ENCODE results near the gene IRAK1.

Gene IRAK1

GRCh38 chrX:154019633-154020528, at the start of gene IRAK1:
Gene IRAK1, minus strand, starts transcription at chrX:154019902. Its CDS starts 90 bp downstream, at chrX:154019812.
- peak; percentile 47 for DNase-seq (ENCODE audit: low spot score)

- no peak for DNase-seq (ENCODE audit: low spot score)
Observed at GRCh38 chrX:154068560-154068959, 48.9 kb upstream of the IRAK1 start.

DNA sequence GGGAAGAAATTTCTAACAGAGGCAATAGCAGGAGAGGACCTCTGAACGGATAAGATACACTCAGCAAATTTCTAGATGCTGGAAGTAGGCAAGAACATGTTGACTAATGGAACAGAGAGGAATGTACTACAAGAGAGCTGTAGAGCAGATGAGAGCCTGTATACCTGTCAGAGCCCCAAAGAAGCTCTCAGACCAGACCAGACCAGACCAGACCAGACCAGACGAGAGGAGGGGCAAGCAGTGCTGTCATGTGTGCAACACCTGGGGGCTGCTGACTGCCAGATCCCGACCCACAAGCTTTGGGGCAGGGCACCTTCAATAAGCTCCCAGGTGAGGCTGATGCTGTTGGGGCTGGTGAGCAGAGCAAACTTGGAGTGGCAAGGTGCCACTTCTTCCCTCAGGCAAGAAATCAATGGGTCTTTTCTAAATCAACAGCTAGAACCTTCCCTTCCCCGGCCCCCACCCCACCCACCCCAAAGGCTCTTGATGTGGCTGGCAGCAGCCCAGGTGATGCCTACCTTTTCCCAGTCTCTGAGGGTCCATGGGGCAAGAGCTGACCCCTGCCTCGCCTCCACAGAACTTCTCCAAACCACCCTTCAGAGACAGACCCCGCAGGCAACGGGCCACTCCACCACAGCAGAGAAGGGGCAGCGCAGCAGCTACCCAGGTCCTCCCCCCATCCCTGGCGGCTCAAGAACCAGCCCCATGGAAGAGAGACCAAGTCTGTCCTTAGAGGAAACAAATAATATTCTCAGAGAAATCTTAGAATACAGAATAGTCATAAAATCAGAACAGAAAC, 45.1 kb upstream of the IRAK1 start:
- no peak for DNase-seq (ENCODE audit: low spot score)

- DNase-seq (ENCODE audit: low spot score) = no peak
Observed at GRCh38 chrX:154063234-154063633, 43.5 kb upstream of the IRAK1 start.

DNA sequence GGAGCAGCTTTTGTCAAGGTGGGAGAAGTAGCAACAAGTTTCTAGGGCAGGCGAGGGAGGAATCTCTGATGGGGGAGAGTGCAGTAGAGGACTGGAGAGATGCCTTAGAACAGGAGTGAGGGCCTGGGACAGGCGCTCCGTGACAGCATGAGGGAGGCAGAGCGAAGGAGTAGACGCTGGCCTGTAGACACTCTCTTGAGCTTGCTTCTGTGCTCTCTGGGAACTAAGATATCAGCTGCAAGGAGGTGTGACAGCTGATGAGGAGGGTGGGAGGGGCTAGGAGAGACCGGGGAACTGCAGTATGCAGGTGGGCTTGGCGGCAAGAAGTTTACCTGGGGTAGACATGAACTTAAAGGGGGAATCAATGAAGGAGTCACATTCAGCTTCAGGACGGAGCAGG, 42.1 kb upstream of the IRAK1 start:
- no peak for DNase-seq (ENCODE audit: low spot score)

DNA sequence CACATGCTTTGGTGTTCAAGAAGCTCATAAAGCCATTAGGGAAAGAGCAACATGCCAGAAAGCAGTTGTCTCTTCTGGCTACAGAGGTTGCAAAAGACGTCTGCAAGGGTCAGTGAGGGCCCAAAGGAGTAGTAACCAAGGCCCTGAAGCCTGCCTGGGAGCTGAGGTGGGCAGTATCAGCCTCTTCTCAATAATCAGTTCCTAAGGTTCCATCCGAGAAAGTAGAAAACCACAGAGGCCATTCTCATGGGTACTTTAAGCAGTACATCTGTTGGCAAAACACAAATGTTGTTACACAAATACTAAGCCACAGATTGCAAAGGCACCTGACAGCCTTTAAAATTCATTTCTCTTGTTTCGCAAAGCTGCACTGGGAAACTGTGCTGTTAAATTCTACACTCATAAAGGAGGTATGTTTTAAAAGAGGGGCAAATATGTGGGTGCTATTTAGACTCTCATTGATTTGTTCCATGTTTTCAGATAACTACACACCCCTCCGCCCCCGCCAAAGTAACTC, 40.1 kb upstream of the IRAK1 start:
- no peak for DNase-seq (ENCODE audit: low spot score)

GRCh38 chrX:154059231-154059630, 39.5 kb upstream of the IRAK1 start:
- no peak for DNase-seq (ENCODE audit: low spot score)

- no peak for DNase-seq (ENCODE audit: low spot score)
Observed at GRCh38 chrX:154058214-154058997, 38.7 kb upstream of the IRAK1 start.

DNA sequence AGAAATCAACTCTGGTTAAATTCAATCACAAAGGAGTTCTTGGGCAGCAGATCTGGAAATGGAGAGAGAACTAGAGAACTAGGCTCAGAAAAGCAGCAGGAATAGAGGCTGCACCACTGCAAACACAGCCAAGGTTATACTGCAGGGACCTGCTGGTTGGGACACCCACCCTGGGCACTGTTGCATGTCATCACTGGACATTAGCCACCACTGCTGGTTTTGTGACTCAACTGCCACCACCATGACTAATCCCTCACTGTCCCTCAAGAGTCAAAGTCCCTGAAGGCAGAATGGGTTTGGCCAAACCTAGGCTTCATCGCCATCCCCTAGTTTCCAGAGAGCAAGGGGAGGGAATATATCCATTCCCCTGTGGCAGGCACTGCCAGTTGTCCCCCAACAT, 38.1 kb upstream of the IRAK1 start:
- DNase-seq (ENCODE audit: low spot score) = no peak

DNA sequence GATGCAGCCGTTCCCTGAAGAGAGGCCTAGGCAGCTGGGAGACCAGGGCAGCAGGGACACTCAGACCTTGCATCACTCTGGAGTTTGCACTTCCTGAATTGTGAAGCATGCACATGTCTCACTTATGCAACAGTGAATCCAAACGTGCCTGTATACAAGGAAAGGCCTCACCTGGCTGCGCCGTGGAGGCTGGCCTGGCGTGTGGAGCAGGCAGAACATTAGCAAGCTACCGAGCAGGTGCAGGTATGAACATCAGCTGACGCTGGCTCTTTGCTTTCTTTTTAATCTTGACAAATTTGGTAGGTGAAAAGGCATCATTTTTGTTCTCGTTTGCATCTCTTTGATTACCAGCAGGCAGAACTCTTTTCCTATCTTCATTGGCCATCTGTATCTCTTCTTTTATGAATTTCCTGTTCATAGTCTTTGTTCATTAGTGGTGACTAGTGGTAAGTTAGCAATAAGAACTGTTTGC, 37.1 kb upstream of the IRAK1 start:
- no peak for DNase-seq (ENCODE audit: low spot score)

DNA sequence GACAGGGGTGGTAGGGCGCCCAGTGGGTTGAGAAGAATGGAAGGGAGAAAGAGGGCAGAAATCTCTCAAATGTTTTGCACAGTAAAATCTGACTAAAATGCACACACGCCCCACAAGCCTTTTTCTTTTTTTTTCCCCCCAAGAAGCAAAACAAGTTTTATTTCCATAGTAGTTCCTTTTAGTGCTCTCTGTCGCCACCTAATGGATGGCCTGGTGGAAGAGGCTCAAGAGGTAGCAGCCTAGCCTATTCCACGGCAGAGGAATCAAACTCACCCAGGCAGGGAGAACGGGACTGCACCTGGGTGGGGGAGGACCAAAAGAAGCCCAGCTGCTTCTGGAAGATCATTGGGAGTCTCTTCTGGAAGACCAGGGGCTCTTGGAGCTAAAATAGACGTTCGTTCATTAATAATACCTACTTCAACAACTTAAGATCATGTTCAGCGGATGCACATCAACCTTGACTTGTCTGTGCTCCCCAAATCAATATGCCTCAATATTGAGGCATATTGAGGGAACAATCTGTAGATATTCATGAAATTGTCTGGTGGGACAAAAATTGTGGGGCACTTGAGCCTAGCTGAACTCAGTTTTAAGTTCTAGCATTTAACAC, 31.6 kb upstream of the IRAK1 start:
- DNase-seq (ENCODE audit: low spot score) = peak; percentile 48

DNA sequence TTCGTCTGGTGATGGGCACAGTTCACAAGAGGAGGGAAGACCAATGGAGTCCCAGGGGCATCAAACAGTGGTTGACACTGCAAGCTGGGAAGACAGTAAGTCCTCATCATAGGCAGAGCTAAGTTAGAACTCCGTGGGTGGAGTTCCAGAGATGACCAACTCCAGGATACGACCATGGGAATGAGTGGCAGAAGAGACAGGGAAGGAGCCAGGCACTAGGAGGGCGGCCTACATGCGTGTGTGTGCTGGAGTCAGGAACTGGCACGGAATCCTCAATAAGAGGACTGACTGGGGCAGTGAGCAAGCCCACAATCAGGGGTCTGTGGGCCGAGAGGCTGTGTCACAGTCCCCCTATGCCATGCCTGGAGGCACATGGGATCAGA, 30.4 kb upstream of the IRAK1 start:
- DNase-seq (ENCODE audit: low spot score) = no peak

- no peak for DNase-seq (ENCODE audit: low spot score)
Observed at GRCh38 chrX:154049209-154050112, 29.8 kb upstream of the IRAK1 start.

GRCh38 chrX:154048398-154048797, 28.7 kb upstream of the IRAK1 start:
- no peak for DNase-seq (ENCODE audit: low spot score)

DNA sequence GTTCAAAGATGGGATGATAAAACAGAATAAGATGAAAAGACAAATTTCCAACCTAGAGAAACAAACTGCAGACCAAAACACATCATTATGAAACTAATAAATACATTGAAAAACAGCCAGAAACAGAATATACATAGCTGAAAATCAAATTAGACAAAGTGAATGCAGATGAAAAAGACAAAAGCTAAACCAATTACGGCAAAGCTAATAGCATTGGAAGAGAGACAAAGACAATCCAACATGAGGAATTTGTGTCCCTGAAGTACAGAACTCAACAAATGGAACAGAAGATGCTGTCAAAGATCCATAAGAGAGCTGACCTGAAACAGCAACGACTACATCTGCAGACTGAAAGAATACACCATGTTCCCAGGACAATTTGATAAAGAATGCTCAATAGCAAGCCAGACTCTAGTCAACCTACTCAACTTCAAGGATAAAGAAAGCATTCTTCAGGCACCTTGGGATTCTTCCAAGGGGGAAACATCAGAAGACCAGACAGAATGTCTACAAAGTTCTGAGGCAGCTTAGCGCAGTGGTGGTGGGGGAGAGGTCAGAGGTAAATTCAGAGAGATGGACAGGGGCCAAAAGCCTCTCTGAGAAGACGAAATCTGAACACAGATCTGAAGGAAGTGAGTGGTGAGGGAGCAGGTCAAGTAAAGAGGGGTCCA, 27.4 kb upstream of the IRAK1 start:
- no peak for DNase-seq (ENCODE audit: low spot score)

GRCh38 chrX:154046031-154046781, 26.5 kb upstream of the IRAK1 start:
- DNase-seq (ENCODE audit: low spot score) = peak; percentile 35

- no peak for DNase-seq (ENCODE audit: low spot score)
Observed at GRCh38 chrX:154044091-154044490, 24.4 kb upstream of the IRAK1 start.

- DNase-seq (ENCODE audit: low spot score) = no peak
Observed at GRCh38 chrX:154043003-154043763, 23.5 kb upstream of the IRAK1 start.

Data from globus pallidus (tissue), 1 donor.